ENCODE measurements around the gene ADAMTSL2.

The ADAMTSL2 gene

GRCh38 chr9:133505186-133505830 is 29.2 kb upstream of the ADAMTSL2 start:
- Histone ChIP-seq H4K20me1 (ENCODE audit: insufficient read depth, low read length) (no peaks in the 10 kb centered on the region), H3K9ac (ENCODE audit: low read length) (no peak overlapping the region), H3K79me2 (ENCODE audit: low read length) (no peaks in the 10 kb centered on the region), H3K4me2 (ENCODE audit: low read length) (no peak overlapping the region), H2AFZ (ENCODE audit: low read depth, low read length) (no peak overlapping the region), H3K4me1 (ENCODE audit: low read length) (no peaks in the 10 kb centered on the region), H3K27ac (ENCODE audit: low read length) (no peak overlapping the region), H3K36me3 (replicated peaks; ENCODE audit: low read depth, low read length) (no peaks in the 10 kb centered on the region), H3K9me3 (ENCODE audit: insufficient read depth, low read length) (peaks cover 8% of the 10 kb centered on the region), H3K27me3 (ENCODE audit: low read depth, low read length) (peaks cover 23% of the 10 kb centered on the region; the same call in 1 of the 2 replicates), H3K4me3 (ENCODE audit: low read length) (no peak overlapping the region)
- TF ChIP-seq EZH2phosphoT487 (IDR thresholded peaks at IDR 0.05; ENCODE audit: low read depth), result no peak
- no peak for TF ChIP-seq CTCF (IDR thresholded peaks at IDR 0.05; ENCODE audit: low read depth, low read length)

DNA sequence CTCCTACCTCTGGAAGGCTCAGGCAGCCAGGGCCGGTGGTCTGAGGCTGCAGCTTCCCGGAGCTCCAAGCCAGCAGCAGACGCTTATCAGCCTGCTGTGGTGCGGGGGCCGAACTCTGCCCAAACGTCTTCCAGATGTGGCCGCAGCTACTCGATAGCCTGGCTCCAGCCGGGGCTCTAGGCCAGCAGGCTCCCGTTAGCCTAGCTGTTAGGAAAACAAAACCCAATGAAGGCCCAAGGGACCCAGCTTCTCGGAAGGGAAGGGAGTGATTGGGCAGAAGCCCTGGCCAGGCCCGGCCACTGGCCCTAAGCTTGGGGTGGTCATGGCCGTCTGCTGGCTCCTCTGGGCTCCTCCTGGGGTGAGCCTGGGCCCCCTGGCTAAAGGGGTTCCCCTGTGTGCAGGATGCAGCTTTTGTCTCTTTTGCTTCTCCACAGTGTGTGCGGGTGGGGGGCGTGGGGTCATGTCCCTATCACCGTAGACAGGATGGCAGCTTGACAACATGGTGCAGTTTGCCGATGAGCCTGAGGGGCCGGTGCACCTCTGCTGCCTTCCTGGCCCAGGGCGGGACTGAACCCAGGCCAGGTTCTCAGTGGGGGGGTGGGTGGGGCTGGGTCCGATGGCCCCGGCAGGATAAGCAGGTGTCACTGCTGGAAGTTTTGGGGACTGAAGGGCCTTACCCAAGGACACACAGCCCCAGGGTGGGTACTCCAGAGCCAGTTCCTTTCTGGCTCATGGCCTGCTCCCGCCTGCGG is 28.4 kb upstream of the ADAMTSL2 start:
- no peak overlapping the region for H3K27ac ChIP-seq (ENCODE audit: low read length)
- H3K4me2 ChIP-seq (ENCODE audit: low read length), result no peak overlapping the region
- peaks cover 21% of the 10 kb centered on the region; the same call in 1 of the 2 replicates for H3K27me3 ChIP-seq (ENCODE audit: low read depth, low read length)
- no peaks in the 10 kb centered on the region for H4K20me1 ChIP-seq (ENCODE audit: insufficient read depth, low read length)
- H3K79me2 ChIP-seq (ENCODE audit: low read length), result no peaks in the 10 kb centered on the region
- no peak overlapping the region for H2AFZ ChIP-seq (ENCODE audit: low read depth, low read length)
- H3K4me1 ChIP-seq (ENCODE audit: low read length), result no peaks in the 10 kb centered on the region
- no peak for TF ChIP-seq CTCF (IDR thresholded peaks at IDR 0.05; ENCODE audit: low read depth, low read length)
- no peak for TF ChIP-seq EZH2phosphoT487 (IDR thresholded peaks at IDR 0.05; ENCODE audit: low read depth)
- H3K4me3 ChIP-seq (ENCODE audit: low read length), result no peak overlapping the region
- no peak overlapping the region for H3K9ac ChIP-seq (ENCODE audit: low read length)
- H3K9me3 ChIP-seq (ENCODE audit: insufficient read depth, low read length), result peaks cover 8% of the 10 kb centered on the region
- no peaks in the 10 kb centered on the region for H3K36me3 ChIP-seq (replicated peaks; ENCODE audit: low read depth, low read length)

DNA sequence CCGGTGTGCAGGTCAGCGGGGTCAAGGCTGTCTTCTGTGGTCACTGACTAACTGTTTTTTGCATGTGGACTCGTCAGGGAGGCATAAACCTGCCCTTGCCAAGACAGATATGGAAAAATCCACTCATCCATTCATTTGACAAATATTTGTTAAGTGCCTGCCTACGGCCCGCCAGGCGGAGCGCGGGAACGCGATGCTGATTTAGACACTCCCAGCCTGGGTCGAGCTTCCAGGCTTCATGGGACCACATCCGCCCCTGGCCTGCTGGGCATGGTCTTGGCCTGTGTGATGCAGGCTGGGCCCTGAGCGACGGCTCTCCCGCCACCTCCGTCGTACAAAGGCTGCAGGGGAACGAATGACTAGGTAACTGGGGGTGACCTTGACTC is 27.9 kb upstream of the ADAMTSL2 start:
- Histone ChIP-seq H2AFZ (ENCODE audit: low read depth, low read length) (no peak overlapping the region), H4K20me1 (ENCODE audit: insufficient read depth, low read length) (no peaks in the 10 kb centered on the region), H3K4me2 (ENCODE audit: low read length) (no peak overlapping the region), H3K9me3 (ENCODE audit: insufficient read depth, low read length) (peaks cover 8% of the 10 kb centered on the region), H3K27me3 (ENCODE audit: low read depth, low read length) (peaks cover 16% of the 10 kb centered on the region; the same call in 1 of the 2 replicates), H3K9ac (ENCODE audit: low read length) (no peak overlapping the region), H3K36me3 (replicated peaks; ENCODE audit: low read depth, low read length) (no peaks in the 10 kb centered on the region), H3K27ac (ENCODE audit: low read length) (no peak overlapping the region), H3K4me1 (ENCODE audit: low read length) (no peaks in the 10 kb centered on the region), H3K4me3 (ENCODE audit: low read length) (no peak overlapping the region), H3K79me2 (ENCODE audit: low read length) (no peaks in the 10 kb centered on the region)
- TF ChIP-seq CTCF (IDR thresholded peaks at IDR 0.05; ENCODE audit: low read depth, low read length) (no peak), EZH2phosphoT487 (IDR thresholded peaks at IDR 0.05; ENCODE audit: low read depth) (no peak)

- H3K9me3 ChIP-seq (ENCODE audit: insufficient read depth, low read length), result peaks cover 3% of the 10 kb centered on the region; the same call in 1 of the 2 replicates
- H3K27ac ChIP-seq (ENCODE audit: low read length), result no peak overlapping the region
- TF ChIP-seq CTCF (IDR thresholded peaks at IDR 0.05; ENCODE audit: low read depth, low read length) (no peak), EZH2phosphoT487 (IDR thresholded peaks at IDR 0.05; ENCODE audit: low read depth) (no peak)
- H3K4me2 ChIP-seq (ENCODE audit: low read length), result no peak overlapping the region
- H4K20me1 ChIP-seq (ENCODE audit: insufficient read depth, low read length), result no peaks in the 10 kb centered on the region
- no peaks in the 10 kb centered on the region for H3K4me1 ChIP-seq (ENCODE audit: low read length)
- H3K9ac ChIP-seq (ENCODE audit: low read length), result no peak overlapping the region
- no peak overlapping the region for H3K4me3 ChIP-seq (ENCODE audit: low read length)
- no peaks in the 10 kb centered on the region for H3K79me2 ChIP-seq (ENCODE audit: low read length)
- H2AFZ ChIP-seq (ENCODE audit: low read depth, low read length), result no peak overlapping the region
- peaks cover 10% of the 10 kb centered on the region; the same call in 1 of the 2 replicates for H3K27me3 ChIP-seq (ENCODE audit: low read depth, low read length)
- no peaks in the 10 kb centered on the region for H3K36me3 ChIP-seq (replicated peaks; ENCODE audit: low read depth, low read length)
Observed at GRCh38 chr9:133507246-133507965, 27.1 kb upstream of the ADAMTSL2 start.
